Esophagus muscularis mucosa (tissue), 4 donors: Measurements from ENCODE around the gene MEIG1. TPM values are rescaled to one million over a fixed set of nuclear protein-coding genes. Genes with fewer than 3 reads are reported as not detected.
A peak's percentile ranks its signal among the peaks of the same experiment; 100 is the strongest.

Experiments
- DNase-seq: peaks from one replicate; pipeline ENCODE4 v3.0.0-alpha.2; 2017; ENCODE audit errors: extremely low spot score
- H3K27ac ChIP-seq, 4 donors: fragments of 200-600 bp; sonication (generic); replicated peaks in 1 of 4; 1 replicate in 3 of 4; 2 replicates in 1 of 4; pipeline ENCODE4 v1.5.1; 2016 to 2019; ENCODE audit warnings: mild to moderate bottlenecking in 1 of 4
- H3K27me3 ChIP-seq, 4 donors: fragments of 200-600 bp; sonication (generic); one replicate each; pipeline versions ENCODE4 v1.5.1 to v1.6.0; 2016 to 2019
- H3K36me3 ChIP-seq, 4 donors: fragments of 200-600 bp; sonication (generic); one replicate each; pipeline ENCODE4 v1.5.1; 2016 to 2019
- H3K4me1 ChIP-seq, 4 donors: fragments of 200-600 bp; sonication (generic); one replicate each; pipeline ENCODE4 v1.5.1; 2016 to 2019
- H3K4me3 ChIP-seq, 4 donors: fragments of 200-600 bp; sonication (generic); 1 replicate in 2 of 4; 2 replicates in 2 of 4; pipeline ENCODE4 v1.5.1; 2016 to 2019; ENCODE audit warnings: mild to moderate bottlenecking in 4 of 4, moderate library complexity in 1 of 4
- H3K9me3 ChIP-seq, 4 donors: fragments of 200-600 bp; sonication (generic); 1 replicate in 3 of 4; 2 replicates in 1 of 4; pipeline ENCODE4 v1.5.1; 2016 to 2019
- CTCF ChIP-seq, 3 experiments: fragments of 200-600 bp in 2 of 3; fragments of 450-650 bp in 1 of 3; sonication (generic) in 2 of 3; IDR thresholded peaks; one replicate each; pipeline ENCODE4 v1.5.1; 2017 to 2019; ENCODE audit warnings: antibody characterized with exemption in 3 of 3, mild to moderate bottlenecking in 2 of 3, moderate library complexity in 1 of 3
- EP300 ChIP-seq: sonication (generic); formaldehyde crosslinking; IDR thresholded peaks from one replicate; pipeline ENCODE4 v1.6.1; 2017; ENCODE audit warnings: antibody characterized with exemption
- POLR2A ChIP-seq: fragments of 450-650 bp; IDR thresholded peaks from one replicate; pipeline ENCODE4 v1.6.1; 2017; ENCODE audit warnings: antibody characterized with exemption, moderate library complexity, mild to moderate bottlenecking, low read depth
- POLR2AphosphoS5 ChIP-seq, 2 donors: sonication (generic); formaldehyde crosslinking; IDR thresholded peaks; one replicate each; pipeline ENCODE4 v1.6.1; 2017; ENCODE audit warnings: antibody characterized with exemption in 2 of 2
- WGBS: methylation state at CpG from one replicate; pipeline ENCODE4 v1.1.5; 2018; 5-methylcytosine and 5-hydroxymethylcytosine counted together
- intact Hi-C: fragments of 100-400 bp; cut with DNase I; formaldehyde crosslinking; loops from one replicate; pipeline ENCODE4 v1.15.1; 2023
- total RNA-seq, 4 donors: library from RNA; depleted of rRNA; stranded (reverse); fragments of >200 nt; gene quantifications; one replicate each; pipeline versions ENCODE4 v1.1.0 to v1.2.1, GENCODE V29; 2016

MEIG1 gene
- total RNA-seq, 4 donors from 2014 or later = not detected

GRCh38 chr10:14945108-14945507, 14.1 kb upstream of the MEIG1 start:
- H3K27ac ChIP-seq = no peak overlapping the region
- WGBS = 93% methylated on average over 5 of the region's 5 CpGs
- no peak overlapping the region for H3K4me3 ChIP-seq
- no peaks in the 10 kb centered on the region for H3K9me3 ChIP-seq
- DNase-seq = no peak
- H3K4me1 ChIP-seq = no peaks in the 10 kb centered on the region
- TF ChIP-seq CTCF (IDR thresholded peaks at IDR 0.05) = no peak
- TF ChIP-seq POLR2A = no peak
- no peak for TF ChIP-seq EP300
- TF ChIP-seq POLR2AphosphoS5 (IDR thresholded peaks at IDR 0.05) = no peak
- no peaks in the 10 kb centered on the region for H3K27me3 ChIP-seq
- peaks cover 30 to 75% (median 53%) of the 10 kb centered on the region in 4 donors for H3K36me3 ChIP-seq
- intact Hi-C loops = no loop called here

- 100% methylated on average over 1 of the region's 1 CpG for WGBS
- no peak overlapping the region for H3K4me3 ChIP-seq
- intact Hi-C loops = no loop called here
- no peaks in the 10 kb centered on the region for H3K9me3 ChIP-seq
- H3K27ac ChIP-seq = no peak overlapping the region
- peaks cover under 1 to 18% (median 10%) of the 10 kb centered on the region in 4 donors for H3K4me1 ChIP-seq
- TF ChIP-seq EP300 = no peak
- no peak for TF ChIP-seq CTCF (IDR thresholded peaks at IDR 0.05)
- no peak for TF ChIP-seq POLR2A
- no peak for TF ChIP-seq POLR2AphosphoS5 (IDR thresholded peaks at IDR 0.05)
- H3K27me3 ChIP-seq = no peaks in the 10 kb centered on the region
- peaks cover 26 to 61% (median 50%) of the 10 kb centered on the region in 4 donors for H3K36me3 ChIP-seq
- DNase-seq = no peak
Observed at GRCh38 chr10:14947268-14947667, 11.9 kb upstream of the MEIG1 start.

GRCh38 chr10:14949291-14949690, 9.9 kb upstream of the MEIG1 start:
- Histone ChIP-seq H3K9me3 (no peaks in the 10 kb centered on the region), H3K27me3 (no peaks in the 10 kb centered on the region), H3K4me3 (no peak overlapping the region), H3K36me3 (peaks cover 17 to 45% (median 35%) of the 10 kb centered on the region in 4 donors), H3K4me1 (peaks cover 10 to 29% (median 20%) of the 10 kb centered on the region in 4 donors), H3K27ac (no peak overlapping the region)
- TF ChIP-seq EP300 (no peak), POLR2A (no peak), CTCF (IDR thresholded peaks at IDR 0.05) (no peak), POLR2AphosphoS5 (IDR thresholded peaks at IDR 0.05) (no peak)
- no peak for DNase-seq
- WGBS = 93% methylated on average over 5 of the region's 5 CpGs
- intact Hi-C loops = no loop called here

DNA sequence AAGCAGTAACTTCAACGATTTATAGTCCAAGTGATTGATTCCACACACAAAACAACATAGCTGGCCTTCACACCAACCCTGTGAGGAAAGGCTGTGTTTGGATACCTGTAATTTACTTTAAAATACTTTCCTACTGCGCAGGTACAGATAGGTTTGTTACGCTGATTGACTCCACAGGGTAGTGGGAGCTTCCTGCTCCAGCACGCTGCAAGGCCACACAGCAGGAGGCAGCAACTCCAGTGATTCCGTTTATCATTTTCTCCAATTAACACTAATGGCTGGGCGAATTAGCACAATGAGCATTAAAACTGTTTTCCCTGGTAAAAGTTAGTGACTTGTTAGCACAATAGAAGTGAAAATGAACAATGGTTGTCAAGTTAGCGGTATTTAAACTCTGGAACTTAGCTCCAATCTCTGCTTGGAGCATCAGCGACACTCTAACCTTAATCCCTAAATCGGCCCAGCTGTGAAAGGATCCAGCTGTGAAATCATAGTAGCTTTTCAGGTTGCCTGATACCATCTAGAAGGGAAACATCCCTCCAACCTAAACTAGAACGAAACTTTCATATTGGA, 6.3 kb upstream of the MEIG1 start:
- no peaks in the 10 kb centered on the region for H3K9me3 ChIP-seq
- H3K27ac ChIP-seq = peak overlapping the region; percentile 86 to 94 (median 90)
- H3K27me3 ChIP-seq = no peaks in the 10 kb centered on the region
- WGBS = 20% methylated on average over 10 of the region's 10 CpGs
- peak overlapping the region; percentile 72 to 90 (median 75) for H3K4me3 ChIP-seq
- DNase-seq = no peak
- intact Hi-C loops = loop anchor here (5.0 kb wide), 2 partner anchors 71 to 144 kb away; partner anchors contain the start of gene RPP38
- no peak for TF ChIP-seq POLR2A
- TF ChIP-seq CTCF (IDR thresholded peaks at IDR 0.05) = no peak
- no peak for TF ChIP-seq POLR2AphosphoS5 (IDR thresholded peaks at IDR 0.05)
- no peak for TF ChIP-seq EP300
- H3K36me3 ChIP-seq = peaks cover 3 to 14% (median 4%) of the 10 kb centered on the region in 4 donors
- H3K4me1 ChIP-seq = peaks cover 15 to 37% (median 27%) of the 10 kb centered on the region in 4 donors
